ENCODE results near the gene ZNF394. TPM values are rescaled to one million over a fixed set of nuclear protein-coding genes. Genes with fewer than 3 reads are reported as not detected.
A peak's percentile ranks its signal among the peaks of the same experiment; 100 is the strongest.

Gene ZNF394
- total and polyA plus RNA-seq, 9 of the 15 experiments (the other 6 are each of a cell fraction or from before 2014, with no cell fraction given) = 2.9 to 32.2 (median 24.2) TPM

- TF ChIP-seq THAP12 (CRISPR knock-in tag; IDR thresholded peaks at IDR 0.05) (peak; percentile 97), HLTF (IDR thresholded peaks at IDR 0.05) (peak; percentile 65; the same call in 1 of the 2 replicates), ZNF253 (CRISPR knock-in tag; conservative IDR thresholded peaks at IDR 0.05) (no peak), ETV5 (CRISPR knock-in tag; IDR thresholded peaks at IDR 0.05; ENCODE audit: low read depth) (no peak), ZNF695 (CRISPR knock-in tag; IDR thresholded peaks at IDR 0.05) (0 out of 2 replicates have a peak, but pooled peaks have one; percentile 5), FOXO4 (CRISPR knock-in tag; IDR thresholded peaks at IDR 0.05) (no peak), ZNF586 (CRISPR knock-in tag; conservative IDR thresholded peaks at IDR 0.05) (no peak), SNIP1 (IDR thresholded peaks at IDR 0.05; ENCODE audit: low read depth) (peak; percentile 94), HDAC6 (IDR thresholded peaks at IDR 0.05; ENCODE audit: low read depth, low read length) (no peak), ILK (tag; IDR thresholded peaks at IDR 0.05; ENCODE audit: borderline replicate concordance, low read depth) (no peak), JUN (IDR thresholded peaks at IDR 0.05; ENCODE audit: borderline replicate concordance, low read depth, low read length) (peak; percentile 66), JUN (CRISPR knock-in tag; IDR thresholded peaks at IDR 0.05; ENCODE audit: borderline replicate concordance) (no peak), SUPT5H (IDR thresholded peaks at IDR 0.05) (peak; percentile 97), MED1 (CRISPR knock-in tag; IDR thresholded peaks at IDR 0.05; ENCODE audit: borderline replicate concordance) (0 out of 2 replicates have a peak, but pooled peaks have one; percentile 39), ZNF57 (CRISPR knock-in tag; IDR thresholded peaks at IDR 0.05) (no peak), SREBF2 (CRISPR knock-in tag; IDR thresholded peaks at IDR 0.05) (no peak), KAT8 (IDR thresholded peaks at IDR 0.05; ENCODE audit: low read depth) (no peak)
- TF ChIP-seq, protein P1, sequence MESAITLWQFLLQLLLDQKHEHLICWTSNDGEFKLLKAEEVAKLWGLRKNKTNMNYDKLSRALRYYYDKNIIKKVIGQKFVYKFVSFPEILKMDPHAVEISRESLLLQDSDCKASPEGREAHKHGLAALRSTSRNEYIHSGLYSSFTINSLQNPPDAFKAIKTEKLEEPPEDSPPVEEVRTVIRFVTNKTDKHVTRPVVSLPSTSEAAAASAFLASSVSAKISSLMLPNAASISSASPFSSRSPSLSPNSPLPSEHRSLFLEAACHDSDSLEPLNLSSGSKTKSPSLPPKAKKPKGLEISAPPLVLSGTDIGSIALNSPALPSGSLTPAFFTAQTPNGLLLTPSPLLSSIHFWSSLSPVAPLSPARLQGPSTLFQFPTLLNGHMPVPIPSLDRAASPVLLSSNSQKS (CRISPR knock-in tag; IDR thresholded peaks at IDR 0.05) = no peak
- TF ChIP-seq, protein P2, sequence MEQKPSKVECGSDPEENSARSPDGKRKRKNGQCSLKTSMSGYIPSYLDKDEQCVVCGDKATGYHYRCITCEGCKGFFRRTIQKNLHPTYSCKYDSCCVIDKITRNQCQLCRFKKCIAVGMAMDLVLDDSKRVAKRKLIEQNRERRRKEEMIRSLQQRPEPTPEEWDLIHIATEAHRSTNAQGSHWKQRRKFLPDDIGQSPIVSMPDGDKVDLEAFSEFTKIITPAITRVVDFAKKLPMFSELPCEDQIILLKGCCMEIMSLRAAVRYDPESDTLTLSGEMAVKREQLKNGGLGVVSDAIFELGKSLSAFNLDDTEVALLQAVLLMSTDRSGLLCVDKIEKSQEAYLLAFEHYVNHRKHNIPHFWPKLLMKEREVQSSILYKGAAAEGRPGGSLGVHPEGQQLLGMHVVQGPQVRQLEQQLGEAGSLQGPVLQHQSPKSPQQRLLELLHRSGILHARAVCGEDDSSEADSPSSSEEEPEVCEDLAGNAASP (IDR thresholded peaks at IDR 0.05) = no peak
Observed at GRCh38 chr7:99499721-99500636, at the start of gene ZNF394 (continued).

Data from K562 (cell line).